HG03135 (cell line): Measurements from ENCODE around the gene RASEF.
A peak's percentile ranks its signal among the peaks of the same experiment; 100 is the strongest.
"Not testable (repeated sequence)": the region's sequence is repeated elsewhere in the genome, so short reads cannot be mapped to it uniquely, and the experiment has no call there.

ENCODE experiments used
- ATAC-seq: cut with Tn5 transposase; IDR thresholded peaks from one replicate; pipeline ENCODE4 v1.9.1; 2021; ENCODE audit warnings: mild to moderate bottlenecking, moderate library complexity; ENCODE audit not compliant: unreplicated experiment

The RASEF gene

DNA sequence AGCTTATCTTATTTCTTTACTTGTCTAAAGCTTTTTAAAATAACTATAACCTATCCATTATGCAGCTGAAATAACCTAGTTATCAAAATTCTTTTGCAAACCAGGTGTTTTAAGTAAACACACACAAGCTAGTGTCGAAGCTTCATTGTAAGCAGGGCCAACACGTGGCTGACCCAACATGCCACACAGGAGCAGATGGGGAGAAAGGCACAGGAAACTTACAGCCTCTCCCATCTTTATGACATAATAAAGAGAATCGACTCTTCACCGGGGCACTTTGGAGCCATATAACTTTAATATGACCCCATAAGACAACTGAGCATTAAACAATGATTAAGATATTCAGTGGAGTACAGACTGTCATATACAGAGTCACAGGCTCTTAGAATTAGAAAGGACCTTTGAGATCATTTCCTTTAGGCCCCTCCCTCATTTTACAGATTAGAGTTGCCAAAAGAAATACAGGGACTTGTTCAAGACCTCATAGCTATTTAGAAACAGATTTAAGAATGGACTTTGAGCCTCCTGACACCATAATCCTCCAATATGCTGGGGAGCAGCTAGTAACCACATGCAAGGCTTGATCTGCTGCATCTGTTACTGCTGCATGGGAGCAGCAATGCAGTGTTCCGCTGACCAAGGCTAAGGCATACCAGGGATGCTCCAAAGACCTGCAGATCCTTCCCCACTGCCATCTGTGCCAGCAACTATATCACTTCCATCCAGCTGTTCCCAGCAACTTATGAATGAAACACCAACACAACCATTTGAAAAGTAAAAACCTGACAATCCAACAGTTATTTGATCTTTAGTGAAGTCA, 75.4 kb downstream of the RASEF start:
- ATAC-seq, result no peak

DNA sequence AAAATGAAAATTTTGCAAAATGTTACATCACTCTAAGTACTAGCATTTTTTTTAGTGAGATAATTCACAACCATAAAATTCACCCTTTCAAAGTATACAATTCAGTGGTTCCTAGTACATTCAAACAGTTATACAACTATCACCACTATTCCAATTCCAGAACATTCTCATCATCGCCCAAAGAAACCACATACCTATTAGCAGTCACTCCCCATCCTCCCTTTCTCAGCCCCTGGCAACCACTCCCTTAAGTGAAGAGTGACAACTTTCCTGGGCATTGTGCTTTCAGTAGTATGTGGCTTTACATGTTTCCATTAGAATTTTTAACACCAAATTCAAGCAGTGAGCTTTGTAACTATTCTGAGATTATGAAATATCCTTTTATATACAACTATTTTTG, 81.4 kb downstream of the RASEF start:
- no peak for ATAC-seq

DNA sequence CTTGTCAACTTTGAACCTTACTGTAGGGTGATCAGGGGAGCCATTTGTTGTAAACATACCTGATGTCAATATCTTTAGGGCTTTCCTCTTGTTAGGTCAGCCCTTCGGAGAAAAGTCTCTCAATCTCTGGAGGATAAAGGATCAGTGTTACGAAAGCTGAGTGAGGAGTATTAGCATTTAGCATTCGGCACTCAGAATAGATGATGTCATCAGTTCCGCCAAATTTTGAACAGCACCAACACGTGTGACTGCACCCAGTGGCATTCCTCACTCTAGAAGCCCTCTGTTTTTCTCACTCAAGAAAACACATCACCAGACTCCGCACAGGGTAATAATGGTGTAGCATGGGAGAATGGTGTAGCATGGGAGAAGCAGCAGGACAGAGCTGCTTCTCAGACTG, 87.8 kb downstream of the RASEF start:
- no peak for ATAC-seq

DNA sequence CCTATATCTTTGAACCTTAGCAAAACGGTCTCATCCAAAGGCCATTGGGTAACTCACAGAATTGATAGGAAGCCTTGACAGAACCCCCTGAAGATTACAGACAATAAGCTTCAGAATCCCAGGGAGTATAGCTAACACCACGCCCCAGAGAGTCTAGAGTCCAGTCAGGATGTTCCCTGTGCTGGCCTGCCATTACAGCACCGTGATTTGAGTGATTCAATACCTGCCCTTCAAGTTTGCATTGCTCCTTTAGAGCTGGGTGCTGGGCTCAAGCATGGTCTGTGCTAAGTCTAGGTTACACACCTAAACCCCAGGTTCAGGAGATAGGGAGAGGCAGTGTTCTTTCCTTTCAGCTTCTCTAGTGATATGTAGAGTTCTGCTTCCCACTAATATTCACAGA, 90.5 kb downstream of the RASEF start:
- no peak for ATAC-seq

DNA sequence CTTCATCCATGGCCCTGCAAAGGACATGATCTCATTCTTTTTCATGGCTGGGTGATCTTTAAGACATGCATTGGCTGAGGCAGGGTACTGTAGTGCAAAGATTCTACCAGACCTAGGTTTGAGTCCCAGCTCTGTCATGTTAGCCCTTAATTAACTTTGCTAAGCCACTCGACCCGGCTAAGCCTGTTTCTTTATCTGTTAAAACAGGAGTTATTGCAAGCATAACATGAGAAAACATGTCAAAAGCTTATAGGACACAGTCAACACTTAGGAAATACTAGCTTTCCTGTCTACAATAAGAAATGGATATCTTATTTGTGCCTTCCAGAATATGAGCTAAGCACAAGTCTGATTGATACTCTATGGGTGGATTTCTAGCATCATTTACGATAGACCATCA, 92.6 kb downstream of the RASEF start:
- no peak for ATAC-seq

DNA sequence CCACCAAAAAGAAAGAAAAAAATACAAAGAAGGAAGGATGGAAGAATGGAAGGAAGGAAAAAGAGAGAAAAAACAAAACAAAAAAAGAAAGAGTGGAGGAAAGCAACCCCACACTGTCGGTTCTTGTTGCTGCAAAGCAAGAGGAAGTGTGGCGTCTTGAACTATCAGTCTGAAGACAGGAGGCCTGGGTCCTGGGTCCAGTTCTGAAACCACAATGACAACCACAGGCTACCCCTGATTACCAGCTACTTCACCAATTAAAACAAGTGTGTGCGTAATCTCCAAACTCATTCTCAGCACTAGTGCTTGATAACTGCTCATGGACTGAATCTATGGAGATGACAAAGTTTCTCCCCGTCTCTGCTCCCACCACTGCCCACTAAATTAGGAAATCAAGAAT, 93.7 kb downstream of the RASEF start:
- ATAC-seq, result no peak

DNA sequence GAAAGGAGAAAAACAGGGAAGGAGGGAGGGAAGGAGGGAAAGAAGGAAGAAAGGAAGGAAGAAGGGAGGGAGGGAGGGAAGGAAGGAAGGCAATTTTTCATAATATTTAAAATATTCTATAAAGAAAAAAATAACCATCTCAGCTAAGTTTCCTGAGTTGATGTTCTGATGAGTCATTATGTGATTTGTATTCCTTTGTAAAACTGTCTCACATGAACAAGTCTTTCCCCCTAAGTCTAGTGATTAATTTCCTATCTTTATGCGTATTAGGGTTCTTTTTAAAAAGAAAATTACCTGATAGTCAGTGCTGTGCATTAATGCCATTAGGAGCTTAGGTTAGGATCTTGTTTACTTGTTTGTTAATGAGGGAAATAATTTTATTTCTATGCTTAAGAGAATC, 94.1 kb downstream of the RASEF start:
- ATAC-seq, result no peak

DNA sequence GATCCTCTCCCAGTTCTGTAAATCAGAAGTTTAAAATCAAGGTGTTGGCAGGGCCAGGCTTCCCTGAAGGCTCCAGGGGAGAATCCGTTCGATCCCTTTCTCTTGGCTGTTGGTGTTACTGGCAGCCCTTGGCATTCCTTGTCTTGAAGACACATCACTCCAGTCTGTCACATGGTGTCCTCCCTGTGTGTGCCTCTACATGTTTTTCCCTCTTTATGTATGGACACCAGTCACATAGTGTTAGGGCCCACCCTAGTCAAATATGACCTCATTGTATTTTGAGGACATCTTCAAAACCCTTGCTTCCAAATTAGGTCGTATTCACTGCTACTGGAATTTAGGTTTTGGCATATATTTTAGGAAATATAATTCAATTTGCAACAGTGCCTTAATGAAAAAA, 94.6 kb downstream of the RASEF start:
- ATAC-seq, result no peak

DNA sequence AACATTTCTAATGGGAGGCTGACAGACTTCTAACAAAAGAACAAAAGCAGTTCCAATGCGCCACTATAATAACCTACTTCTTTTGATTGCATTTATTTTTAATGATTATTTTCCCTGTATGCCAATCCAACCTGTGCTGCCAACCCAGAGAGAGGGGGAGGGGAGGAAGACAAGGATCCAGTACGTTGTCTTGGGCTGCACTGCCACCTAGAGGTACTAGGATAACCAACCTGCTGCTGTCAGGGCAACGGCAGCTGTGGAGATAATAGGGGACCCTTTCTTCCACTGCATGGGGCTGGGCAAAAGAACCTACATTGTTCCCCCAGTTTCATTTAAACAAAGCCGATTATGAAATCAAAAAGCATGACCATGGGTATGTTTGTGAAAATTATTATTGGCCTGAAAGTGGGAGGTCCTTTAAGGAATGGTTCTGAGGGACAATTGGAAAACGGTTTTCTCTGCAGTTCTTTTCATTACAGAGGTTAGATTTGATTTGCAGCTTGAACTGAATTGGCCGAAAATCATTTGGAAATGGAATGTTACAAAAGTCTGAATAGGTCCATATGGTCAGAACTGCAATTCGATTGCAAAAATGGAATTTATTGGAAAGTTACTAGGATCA, 101.3 kb downstream of the RASEF start:
- peak; percentile 91 for ATAC-seq

DNA sequence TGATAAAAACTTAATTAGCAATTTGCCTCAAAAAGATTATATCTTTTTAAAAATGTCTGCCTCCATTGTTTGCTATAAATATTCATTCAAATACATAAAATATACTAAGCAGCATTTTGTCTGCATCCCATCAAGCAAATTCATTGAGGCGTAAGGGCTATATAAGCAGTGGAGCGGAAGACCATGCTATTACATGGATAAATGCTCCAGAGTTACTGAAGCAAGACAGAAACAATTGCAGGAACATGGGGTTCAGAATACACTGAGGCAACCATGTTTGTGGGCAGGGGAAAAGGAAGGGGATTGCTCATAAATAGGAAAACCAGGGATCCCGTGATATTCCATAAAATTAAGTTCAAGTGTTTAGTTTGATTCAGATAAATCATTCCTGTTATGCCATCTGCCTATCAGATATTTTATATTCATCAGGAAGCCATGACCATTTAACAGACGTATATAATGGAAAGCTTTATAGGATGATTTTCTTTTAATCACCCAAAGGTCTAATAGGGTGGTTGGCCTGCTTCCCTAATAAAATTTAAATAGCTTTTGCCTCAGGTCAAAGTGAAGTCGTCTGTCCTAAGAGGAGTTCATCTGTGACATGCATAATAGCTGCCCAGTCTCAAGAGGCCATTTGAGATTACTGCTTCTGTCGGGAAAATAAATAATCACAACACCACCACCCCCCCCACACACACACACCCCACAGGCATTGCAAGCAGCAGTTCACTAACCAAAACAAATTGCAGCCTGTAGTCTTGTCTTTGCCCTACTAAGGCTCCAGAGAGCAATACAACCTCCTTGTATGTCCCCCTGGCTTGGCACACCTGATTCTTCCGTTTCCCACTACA, 105.2 kb downstream of the RASEF start:
- ATAC-seq, result no peak

DNA sequence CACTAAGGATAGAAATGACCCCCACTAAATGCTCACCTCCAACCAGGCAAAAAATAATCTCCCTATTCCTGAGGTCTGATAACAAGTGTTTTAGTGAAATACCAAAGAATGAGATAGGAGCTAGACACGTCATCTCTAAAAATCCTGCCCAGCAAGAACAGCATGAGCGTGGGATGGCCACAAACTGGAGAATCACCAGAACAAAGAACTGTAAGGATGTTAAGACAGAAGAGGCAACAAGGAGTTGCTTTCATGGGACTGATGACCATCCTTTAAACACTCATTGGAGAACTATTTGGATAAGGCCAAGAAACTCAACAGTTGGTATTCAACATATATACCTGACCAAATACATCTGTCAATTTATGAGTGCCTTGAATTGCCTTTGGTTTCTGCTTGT, 113.7 kb downstream of the RASEF start:
- no peak for ATAC-seq

DNA sequence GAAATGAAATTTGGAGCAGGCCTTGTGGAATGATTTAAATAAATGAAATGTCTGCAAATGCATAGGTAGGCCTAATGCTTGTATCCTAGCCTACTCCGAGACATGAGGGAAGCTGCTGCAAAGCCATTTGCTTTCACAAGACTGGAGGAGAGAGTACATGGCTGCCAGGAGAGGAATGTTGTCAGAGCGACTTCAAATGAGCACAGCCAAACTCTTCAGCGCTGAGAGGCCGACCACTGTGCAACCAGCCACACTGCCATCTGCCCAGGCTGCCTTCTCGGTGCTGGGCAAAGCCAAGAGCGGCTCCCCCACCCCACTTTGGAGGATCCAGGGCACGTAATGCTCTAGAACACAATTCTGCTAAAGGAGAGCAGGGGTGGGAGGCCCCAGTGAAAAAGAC, 122.6 kb downstream of the RASEF start:
- ATAC-seq, result no peak

DNA sequence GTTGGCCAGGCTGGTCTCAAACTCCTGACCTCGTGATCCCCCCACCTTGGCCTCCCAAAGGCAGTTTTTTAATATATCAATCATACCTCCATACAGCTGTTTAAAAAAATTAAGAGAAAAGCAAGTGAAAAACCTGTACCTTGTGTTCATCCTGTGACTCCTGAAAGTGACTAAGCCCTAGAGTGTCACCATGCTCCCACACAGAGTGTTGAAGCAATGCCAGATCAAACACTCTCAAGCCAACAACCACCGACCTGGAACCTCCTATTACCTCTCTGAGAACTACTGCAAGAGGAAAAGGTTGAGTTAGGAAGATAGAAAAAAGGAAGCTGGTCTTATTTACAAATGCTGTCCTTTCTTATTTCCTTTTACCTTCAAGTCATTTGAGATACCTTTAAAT, 123.5 kb downstream of the RASEF start:
- no peak for ATAC-seq

DNA sequence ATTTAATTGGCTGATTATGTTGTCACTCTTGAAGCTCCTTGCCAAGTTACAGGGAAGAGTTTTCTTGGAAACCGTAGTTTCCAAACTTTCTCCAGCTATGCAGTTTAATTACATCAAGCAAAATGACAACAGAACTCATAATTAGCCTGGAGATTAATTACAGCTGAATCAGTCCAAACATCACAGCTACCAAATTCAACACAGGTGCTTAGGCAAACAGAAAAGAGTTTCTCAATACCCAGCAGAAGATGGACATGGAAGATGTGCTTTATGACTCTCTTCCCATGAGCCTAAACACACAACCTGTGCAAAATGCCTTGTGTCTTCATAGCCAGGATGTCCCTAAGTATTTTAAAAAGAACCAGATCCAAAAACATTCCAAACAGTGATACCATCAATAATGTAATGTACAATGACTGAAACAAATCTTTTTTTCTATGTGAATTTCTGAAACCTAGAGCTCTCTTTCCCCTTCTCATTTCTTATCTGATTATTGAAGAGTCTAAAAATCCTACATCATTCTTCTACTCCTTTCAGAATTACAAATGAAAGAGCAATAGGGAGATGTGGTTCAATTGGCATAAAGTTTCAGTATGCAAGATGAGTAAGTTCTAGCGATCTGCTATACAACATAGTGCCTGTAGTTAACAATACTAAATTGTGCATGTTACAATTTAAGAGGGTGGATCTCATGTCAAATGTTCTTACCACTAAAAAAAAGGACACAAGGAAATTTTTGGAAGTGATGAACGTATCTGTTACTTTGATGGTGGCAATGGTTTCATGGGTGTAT, 124.3 kb downstream of the RASEF start:
- no peak for ATAC-seq

DNA sequence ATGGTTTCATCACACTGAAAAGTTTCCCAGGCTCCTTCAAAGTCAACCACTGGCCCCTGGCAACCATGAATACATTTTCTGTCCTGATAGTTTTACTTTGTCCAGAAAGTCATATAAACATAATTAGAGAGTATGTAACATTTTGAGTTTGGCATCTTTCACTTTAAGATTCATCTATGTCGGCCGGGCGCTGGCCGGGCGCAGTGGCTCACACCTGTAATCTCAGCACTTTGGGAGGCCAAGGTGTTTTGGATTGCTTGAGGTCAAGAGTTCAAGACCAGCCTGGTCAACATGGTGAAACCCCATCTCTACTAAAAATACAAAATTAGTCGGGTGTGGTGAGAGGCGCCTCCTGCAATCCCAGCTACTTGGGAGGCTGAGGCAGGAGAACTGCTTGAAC, 126.4 kb downstream of the RASEF start:
- ATAC-seq, result not testable (repeated sequence)

DNA sequence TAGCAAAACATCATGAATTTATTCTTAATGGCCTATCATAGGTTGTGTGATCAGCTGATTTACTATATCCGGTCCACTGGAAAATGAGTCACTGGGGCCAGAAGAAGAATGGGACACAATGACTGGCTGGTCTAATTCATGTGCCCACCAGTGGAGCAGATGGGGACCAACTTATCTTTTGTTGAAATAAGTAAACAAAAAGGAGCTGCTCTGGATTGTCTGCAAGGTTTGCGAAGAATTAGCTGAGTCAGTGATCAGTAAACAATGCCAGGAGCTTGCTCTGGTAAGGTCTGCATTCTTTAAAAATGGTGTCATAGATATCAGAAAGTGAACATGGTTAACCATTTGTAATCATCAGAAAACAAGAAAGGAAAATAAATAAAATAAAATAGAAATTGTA, 128.0 kb downstream of the RASEF start:
- no peak for ATAC-seq

DNA sequence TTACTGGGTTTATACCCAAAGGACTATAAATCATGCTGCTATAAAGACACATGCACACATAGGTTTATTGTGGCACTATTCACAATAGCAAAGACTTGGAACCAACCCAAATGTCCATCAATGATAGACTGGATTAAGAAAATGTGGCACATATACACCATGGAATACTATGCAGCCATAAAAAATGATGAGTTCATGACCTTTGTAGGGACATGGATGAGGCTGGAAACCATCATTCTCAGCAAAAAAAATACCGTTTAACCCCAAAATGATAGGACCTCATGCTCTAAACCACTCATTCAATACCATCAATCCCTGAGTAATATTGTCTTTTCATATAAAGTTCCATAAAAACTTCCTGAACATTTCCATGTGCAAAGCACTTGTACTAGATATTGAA, 128.9 kb downstream of the RASEF start:
- ATAC-seq, result not testable (repeated sequence)

DNA sequence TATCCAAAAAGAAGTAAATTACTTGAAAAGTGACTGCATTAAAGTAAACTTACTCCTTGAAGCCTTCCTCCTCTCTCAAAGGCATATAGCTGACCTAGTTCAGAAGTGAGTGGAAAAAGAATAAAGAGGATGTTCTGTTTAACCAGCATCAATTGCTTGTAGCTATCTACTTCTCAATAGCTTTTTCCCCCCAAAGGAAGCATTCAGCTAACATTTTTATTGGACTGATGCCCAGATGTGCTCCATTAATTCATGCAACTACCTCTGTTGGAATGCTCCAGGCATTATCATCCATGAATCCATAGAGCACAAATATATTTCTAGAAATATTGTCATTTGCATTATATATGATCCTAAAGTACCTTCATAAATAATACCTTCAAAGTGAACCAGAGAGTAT, 132.8 kb downstream of the RASEF start:
- ATAC-seq, result no peak
